ENCODE data around the gene ALG8.

GRCh38 chr11:78158987-78159652 is 19.7 kb upstream of the ALG8 start:
- TF ChIP-seq ZNF274 (IDR thresholded peaks at IDR 0.05; ENCODE audit: low read depth, low read length) (no peak), YY1 (IDR thresholded peaks at IDR 0.05; ENCODE audit: insufficient read depth, insufficient read length) (no peak), SUZ12 (IDR thresholded peaks at IDR 0.05; ENCODE audit: extremely low read depth, insufficient read depth, insufficient read length) (no peak)
